Psoas muscle (tissue), 8 donors: ENCODE results near the gene PDLIM7. TPM values are rescaled to one million over a fixed set of nuclear protein-coding genes. Genes with fewer than 3 reads are reported as not detected.

Experiments
- ATAC-seq, 4 donors: fragments of 200-7000 bp; cut with Tn5 transposase; one replicate each; pipeline ENCODE4 v1.9.1; 2020; ENCODE audit warnings: moderate library complexity in 3 of 4, mild to moderate bottlenecking in 2 of 4
- DNase-seq, 2 donors: peaks; one replicate each; pipeline ENCODE4 v3.0.0-alpha.2; 2020
- H3K27ac ChIP-seq: fragments of 200-600 bp; one replicate; pipeline ENCODE4 v1.8.0; 2022
- H3K27me3 ChIP-seq, 3 donors: fragments of 200-600 bp in 1 of 3; one replicate each; pipeline versions ENCODE4 v1.6.1 to v1.8.0; 2013 to 2022; ENCODE audit warnings: low read length in 2 of 3, mild to moderate bottlenecking in 2 of 3, moderate library complexity in 1 of 3; ENCODE audit not compliant: insufficient read depth in 3 of 3
- H3K36me3 ChIP-seq, 2 donors: fragments of 200-600 bp in 1 of 2; one replicate each; pipeline versions ENCODE4 v1.6.1 to v1.8.0; 2013 to 2022; ENCODE audit warnings: low read depth in 1 of 2, mild to moderate bottlenecking in 1 of 2, moderate library complexity in 1 of 2; ENCODE audit not compliant: insufficient read depth in 1 of 2
- H3K4me1 ChIP-seq: fragments of 200-600 bp; one replicate; pipeline ENCODE4 v1.8.0; 2022
- H3K4me3 ChIP-seq: fragments of 200-600 bp; one replicate; pipeline ENCODE4 v1.8.0; 2022; ENCODE audit warnings: mild to moderate bottlenecking
- H3K9me3 ChIP-seq: fragments of 200-600 bp; one replicate; pipeline ENCODE4 v1.8.0; 2022
- WGBS, 3 donors: extraction: QIAGEN DNeasy Blood & Tissue Kit; methylation state at CpG; one replicate each; pipeline versions ENCODE4 v1.1.6 to v1.1.7; 2013; 5-methylcytosine and 5-hydroxymethylcytosine counted together
- intact Hi-C, 2 donors: fragments of 100-400 bp; cut with DNase I; formaldehyde crosslinking; loops; one replicate each; pipeline versions ENCODE4 v1.11.0 to v1.14.2; 2022
- polyA plus RNA-seq, 3 donors: library from polyadenylated mRNA; stranded (reverse); fragments of 200-250 nt; gene quantifications; one replicate each; pipeline ENCODE4 v1.2.3, GENCODE V29; 2013
- total RNA-seq, 4 donors: library from RNA; stranded (reverse); fragmentation: NEBNext Ultra II Directional in 2 of 4; extraction: Animal tissue kit (Norgen Biotek cat#: 25700) in 2 of 4; gene quantifications; one replicate each; pipeline versions ENCODE4 v1.2.1 to v1.2.4, GENCODE V29; 2021 to 2023
- TF ChIP-seq, protein P1 (sequence below): fragments of 200-600 bp; IDR thresholded peaks from one replicate; pipeline ENCODE4 v1.8.0; 2022; ENCODE audit warnings: antibody characterized with exemption
- donor health status: healthy with polysubstance abuse.
- donor health status: DM: no; HTN: no; CAD: no; lungs with moderate emphysema.
- donor health status: Bipolar disorder and iron deficiency.
- donor health status: healthy.
- donor health status: DM: yes; HTN: yes; CAD: no.
- donor health status: DM: no; HTN: no; CAD: no.
- donor health status: DM: no; HTN: no; CAD: no.
- donor health status: DM: yes; HTN: yes; CAD: no.

PDLIM7 gene
- total and polyA plus RNA-seq, 7 donors, result 134 to 254 (median 174) TPM

DNA sequence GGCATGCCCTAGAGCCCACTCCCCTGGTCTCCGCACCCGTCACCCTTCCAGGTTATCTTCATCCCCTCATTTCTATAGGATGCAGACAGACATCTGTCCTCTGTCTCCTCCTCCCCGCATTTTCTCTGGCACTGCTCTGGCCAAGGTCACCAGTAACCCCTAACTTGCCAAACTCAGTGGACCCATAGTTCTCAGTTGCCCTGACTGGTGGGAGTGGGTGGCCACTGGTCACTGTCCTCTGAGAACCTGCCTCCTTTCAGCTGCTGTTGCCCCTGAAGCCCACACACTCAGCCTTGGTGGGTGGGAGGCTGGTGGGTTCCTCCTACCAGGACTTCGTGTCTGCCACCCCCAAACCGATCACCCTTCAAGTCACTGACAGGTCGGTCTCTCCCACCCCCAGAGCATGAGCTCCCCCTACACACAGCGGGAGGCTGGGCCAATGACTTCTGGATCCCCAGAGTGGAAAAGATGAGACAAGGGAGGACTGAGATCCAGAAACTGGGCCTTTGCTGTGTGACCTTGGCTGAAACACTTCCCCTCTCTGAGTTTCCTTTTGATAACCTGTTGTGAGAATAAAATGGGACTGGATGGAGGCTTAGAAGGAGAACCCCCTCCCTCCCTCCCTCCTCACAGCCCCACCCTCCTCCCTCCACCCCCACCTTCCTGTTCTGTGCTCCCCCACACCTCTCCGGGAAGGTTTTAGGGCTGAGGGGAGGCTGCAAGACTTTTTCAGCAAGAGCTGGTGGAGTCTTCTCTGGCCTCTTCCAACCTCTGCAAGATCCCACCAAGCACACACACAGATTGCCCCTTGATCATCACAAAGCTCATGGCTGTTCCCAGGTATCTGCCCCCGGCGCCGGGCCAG is 21.6 kb downstream of the PDLIM7 start:
- Histone ChIP-seq H3K27ac (no peak overlapping the region), H3K4me1 (peaks cover 29% of the 10 kb centered on the region), H3K36me3 (no peaks in the 10 kb centered on the region), H3K9me3 (no peaks in the 10 kb centered on the region), H3K27me3 (no peaks in the 10 kb centered on the region), H3K4me3 (no peak overlapping the region)
- DNase-seq (no peak), ATAC-seq (no peak)
- WGBS, 3 donors, result 72 to 74% (median 73%) methylated on average over 11 of the region's 11 CpGs
- TF ChIP-seq, protein P1, sequence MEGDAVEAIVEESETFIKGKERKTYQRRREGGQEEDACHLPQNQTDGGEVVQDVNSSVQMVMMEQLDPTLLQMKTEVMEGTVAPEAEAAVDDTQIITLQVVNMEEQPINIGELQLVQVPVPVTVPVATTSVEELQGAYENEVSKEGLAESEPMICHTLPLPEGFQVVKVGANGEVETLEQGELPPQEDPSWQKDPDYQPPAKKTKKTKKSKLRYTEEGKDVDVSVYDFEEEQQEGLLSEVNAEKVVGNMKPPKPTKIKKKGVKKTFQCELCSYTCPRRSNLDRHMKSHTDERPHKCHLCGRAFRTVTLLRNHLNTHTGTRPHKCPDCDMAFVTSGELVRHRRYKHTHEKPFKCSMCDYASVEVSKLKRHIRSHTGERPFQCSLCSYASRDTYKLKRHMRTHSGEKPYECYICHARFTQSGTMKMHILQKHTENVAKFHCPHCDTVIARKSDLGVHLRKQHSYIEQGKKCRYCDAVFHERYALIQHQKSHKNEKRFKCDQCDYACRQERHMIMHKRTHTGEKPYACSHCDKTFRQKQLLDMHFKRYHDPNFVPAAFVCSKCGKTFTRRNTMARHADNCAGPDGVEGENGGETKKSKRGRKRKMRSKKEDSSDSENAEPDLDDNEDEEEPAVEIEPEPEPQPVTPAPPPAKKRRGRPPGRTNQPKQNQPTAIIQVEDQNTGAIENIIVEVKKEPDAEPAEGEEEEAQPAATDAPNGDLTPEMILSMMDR, result no peak
- intact Hi-C loops, result no loop called here

DNA sequence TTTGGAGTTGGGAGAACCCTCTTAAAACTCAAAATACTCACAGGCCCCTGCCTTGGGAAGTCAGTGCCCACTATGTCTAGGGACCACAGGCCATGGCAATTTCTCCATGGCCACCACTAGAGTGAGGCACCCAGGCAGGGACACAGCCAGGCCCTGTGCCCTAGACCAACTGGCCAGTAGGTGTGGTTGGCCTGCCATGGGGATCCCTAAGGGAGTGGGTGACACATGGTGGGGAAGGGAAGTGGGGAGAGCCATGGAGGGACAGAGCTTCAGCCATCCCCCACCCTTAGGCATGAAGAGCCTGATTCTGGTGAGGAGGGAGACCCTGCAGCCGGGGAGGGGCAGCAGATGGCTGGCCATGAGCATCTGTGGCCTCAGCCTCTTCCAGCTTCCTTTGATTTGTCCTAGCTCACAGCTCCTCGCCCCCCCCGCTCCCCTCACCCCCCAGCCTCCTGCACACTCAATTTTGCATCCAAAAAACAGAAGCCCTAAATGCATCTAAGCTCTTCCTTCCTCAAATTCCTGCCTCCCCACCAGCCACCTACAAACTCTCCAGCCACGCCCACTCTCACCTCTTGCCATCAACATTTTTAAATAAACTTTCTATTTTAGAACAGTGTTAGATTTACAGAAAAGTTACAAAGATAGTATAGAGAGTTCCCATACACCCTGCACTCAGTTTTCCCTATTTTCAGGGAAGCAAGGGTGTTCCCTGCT is 22.4 kb downstream of the PDLIM7 start:
- TF ChIP-seq, protein P1, result no peak
- intact Hi-C loops, result no loop called here
- no peak for ATAC-seq
- no peaks in the 10 kb centered on the region for H3K9me3 ChIP-seq
- WGBS, 3 donors, result 67 to 69% (median 69%) methylated on average over 3 to 4 of the region's 4 CpGs
- H3K4me1 ChIP-seq, result peaks cover 24% of the 10 kb centered on the region
- H3K27ac ChIP-seq, result no peak overlapping the region
- no peaks in the 10 kb centered on the region for H3K36me3 ChIP-seq
- H3K27me3 ChIP-seq, result no peaks in the 10 kb centered on the region
- H3K4me3 ChIP-seq, result no peak overlapping the region
- DNase-seq, result no peak

DNA sequence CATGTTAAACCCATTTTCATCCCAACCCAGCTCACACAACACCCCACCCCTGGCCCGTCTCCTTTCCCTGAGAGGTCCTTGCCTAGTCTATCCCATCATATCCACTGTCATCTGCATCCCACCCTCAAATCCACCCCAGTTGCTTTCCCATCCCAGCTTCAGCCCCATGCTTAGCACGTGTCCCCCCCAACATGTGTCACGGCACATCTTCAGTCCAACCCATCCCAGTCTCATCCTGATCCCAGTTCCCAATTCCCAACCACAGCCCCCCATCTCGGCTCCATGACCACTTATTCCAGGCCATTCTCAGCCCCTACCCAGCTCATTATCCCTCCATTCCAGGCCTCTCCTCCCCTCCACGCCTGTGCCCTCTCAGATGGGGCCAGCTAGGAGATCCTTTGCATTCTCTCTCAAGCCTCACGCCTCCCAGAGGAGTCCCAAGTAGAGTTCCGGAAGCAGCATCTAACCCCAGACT is 23.4 kb downstream of the PDLIM7 start:
- Histone ChIP-seq H3K27me3 (no peaks in the 10 kb centered on the region), H3K9me3 (no peaks in the 10 kb centered on the region), H3K36me3 (no peaks in the 10 kb centered on the region), H3K4me3 (no peak overlapping the region), H3K4me1 (peaks cover 16% of the 10 kb centered on the region), H3K27ac (no peak overlapping the region)
- 52 to 61% (median 56%) methylated on average over 7 of the region's 7 CpGs for WGBS, 3 donors
- DNase-seq (no peak), ATAC-seq (no peak)
- TF ChIP-seq, protein P1, result no peak
- intact Hi-C loops, result no loop called here

DNA sequence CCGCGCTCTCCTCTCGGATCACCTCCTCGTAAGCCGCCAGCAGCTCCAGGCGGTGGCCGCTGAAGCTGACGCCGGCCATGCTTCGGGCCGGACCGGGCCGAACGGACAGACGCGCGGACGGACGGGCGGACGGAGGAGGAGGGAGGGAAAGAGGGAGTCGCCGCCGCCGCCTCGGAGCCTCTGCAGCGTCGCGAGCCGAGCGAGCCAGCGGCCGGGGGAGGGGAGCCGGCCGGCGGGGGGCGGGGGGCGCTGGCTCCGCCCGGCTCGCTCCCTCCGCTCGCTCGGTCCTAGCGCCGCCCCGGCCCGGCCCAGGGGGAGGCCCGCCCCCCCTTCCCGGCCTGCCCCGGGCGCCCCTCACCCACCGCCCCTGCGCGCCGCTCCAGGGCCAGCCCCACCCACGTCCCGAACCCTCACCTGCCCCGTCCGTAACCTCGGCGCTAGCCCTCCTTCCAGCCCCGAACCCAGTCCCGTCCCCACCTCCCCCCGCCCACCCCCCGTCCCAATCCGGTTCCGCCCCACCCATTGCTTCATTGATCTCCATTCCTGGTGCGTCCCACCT is 23.9 kb downstream of the PDLIM7 start, which contains the start of gene DBN1:
Gene DBN1, minus strand, starts transcription at position 192 of the 559 bp plus-strand sequence. Its CDS starts 113 bp downstream, at position 79.
- Histone ChIP-seq H3K27ac (peak within 1 kb of the TSS; percentile 55), H3K4me3 (peak within 1 kb of the TSS; percentile 76), H3K36me3 (no peaks in the 10 kb centered on the region), H3K27me3 (no peaks in the 10 kb centered on the region), H3K9me3 (no peaks in the 10 kb centered on the region), H3K4me1 (peaks cover 11% of the 10 kb centered on the region)
- intact Hi-C loops, result no loop called here
- ATAC-seq (peak; percentile 23 to 58 (median 46)), DNase-seq (peak; percentile 62 to 78)
- WGBS, 3 donors, result 4 to 14% (median 8%) methylated on average over 7 to 65 of the region's 69 CpGs
- TF ChIP-seq, protein P1, result no peak
